Kidney (tissue), 14 donors: ENCODE data around the gene RREB1. TPM values are rescaled to one million over a fixed set of nuclear protein-coding genes. Genes with fewer than 3 reads are reported as not detected.

Source experiments
- DNase-seq, 5 donors: peaks; one replicate each; pipeline ENCODE4 v3.0.0-alpha.2; 2013 to 2020
- FAIRE-seq: peaks from 2 replicates; lab custom pipeline; 2012; peaks lifted over from hg19 to GRCh38; lab: Jason Lieb, UNC
- H3K27ac ChIP-seq, 2 donors: one replicate each; pipeline ENCODE4 v1.7.0; 2013; ENCODE audit warnings: low read depth in 2 of 2, low read length in 2 of 2, inconsistent platforms in 1 of 2
- H3K27me3 ChIP-seq: one replicate; pipeline ENCODE4 v1.7.1; 2013; ENCODE audit warnings: low read length, inconsistent platforms; ENCODE audit not compliant: control insufficient read depth, insufficient read depth
- H3K36me3 ChIP-seq, 3 donors: one replicate each; pipeline versions ENCODE4 v1.7.0 to v1.7.1; 2013; ENCODE audit warnings: low read length in 3 of 3, control low read depth in 1 of 3, inconsistent platforms in 1 of 3; ENCODE audit not compliant: insufficient read depth in 3 of 3, control insufficient read depth in 2 of 3
- H3K4me1 ChIP-seq, 3 donors: one replicate each; pipeline versions ENCODE4 v1.7.0 to v1.7.1; 2013; ENCODE audit warnings: low read length in 3 of 3, inconsistent platforms in 1 of 3, low read depth in 1 of 3; ENCODE audit not compliant: control insufficient read depth in 2 of 3, insufficient read depth in 2 of 3
- H3K4me3 ChIP-seq, 3 donors: one replicate each; pipeline versions ENCODE4 v1.7.0 to v1.8.1; 2013; ENCODE audit warnings: low read length in 3 of 3, control low read depth in 1 of 3, inconsistent platforms in 1 of 3
- H3K9ac ChIP-seq, 3 donors: one replicate each; pipeline versions ENCODE4 v1.7.0 to v1.7.1; 2013; ENCODE audit warnings: low read length in 3 of 3, control low read depth in 1 of 3, inconsistent platforms in 1 of 3
- H3K9me3 ChIP-seq, 3 donors: one replicate each; pipeline versions ENCODE4 v1.7.0 to v1.7.1; 2013; ENCODE audit warnings: low read length in 3 of 3, control low read depth in 1 of 3, inconsistent platforms in 1 of 3; ENCODE audit not compliant: control insufficient read depth in 2 of 3, insufficient read depth in 1 of 3
- intact Hi-C: fragments of 100-400 bp; cut with DNase I; formaldehyde crosslinking; loops from one replicate; pipeline ENCODE4 v1.11.1; 2022
- polyA plus RNA-seq: library from polyadenylated mRNA; stranded (reverse); fragments of 350-450 nt; fragmentation: Illumina TruSeq; extraction: RNeasy Lipid Tissue Mini Kit (QIAGEN cat#74804); gene quantifications from one replicate; pipeline ENCODE4 v1.2.3, GENCODE V29; 2014; ENCODE audit warnings: low read depth, low replicate concordance; ENCODE audit not compliant: insufficient read depth
- total RNA-seq: library from RNA; stranded (reverse); fragmentation: NEBNext Ultra II Directional; extraction: Animal tissue kit (Norgen Biotek cat#: 25700); gene quantifications from one replicate; pipeline ENCODE4 v1.2.1, GENCODE V29; 2021
- TF ChIP-seq, protein P1 (sequence below): IDR thresholded peaks from 3 replicates; pipeline ENCODE4 v1.5.1; 2012; ENCODE audit warnings: mild to moderate bottlenecking, moderate library complexity, borderline replicate concordance; ENCODE audit not compliant: insufficient read depth; ENCODE audit errors: extremely low read depth
- donor health status: control.
- donor health status: control.
- donor health status: control.
- donor health status: control.
- donor health status: control.
- donor health status: DM: yes; HTN: yes; CAD: no.
- donor health status: Normal renal cell carcinoma (clear cell type).

The RREB1 gene
- total and polyA plus RNA-seq, 2 donors from 2014 or later: 5.9 to 56.5 TPM

- intact Hi-C loops: no loop called here
- H3K9ac ChIP-seq: no peak overlapping the region
- H3K9me3 ChIP-seq: no peaks in the 10 kb centered on the region
- H3K4me3 ChIP-seq: no peak overlapping the region
- no peak overlapping the region for H3K27ac ChIP-seq
- no peak for FAIRE-seq
- H3K4me1 ChIP-seq: peaks cover 0 to under 1% (median 0%) of the 10 kb centered on the region in 3 donors
- DNase-seq: no peak
- H3K36me3 ChIP-seq: peaks cover 3 to 52% (median 29%) of the 10 kb centered on the region in 3 donors
- no peaks in the 10 kb centered on the region for H3K27me3 ChIP-seq
- TF ChIP-seq, protein P1, sequence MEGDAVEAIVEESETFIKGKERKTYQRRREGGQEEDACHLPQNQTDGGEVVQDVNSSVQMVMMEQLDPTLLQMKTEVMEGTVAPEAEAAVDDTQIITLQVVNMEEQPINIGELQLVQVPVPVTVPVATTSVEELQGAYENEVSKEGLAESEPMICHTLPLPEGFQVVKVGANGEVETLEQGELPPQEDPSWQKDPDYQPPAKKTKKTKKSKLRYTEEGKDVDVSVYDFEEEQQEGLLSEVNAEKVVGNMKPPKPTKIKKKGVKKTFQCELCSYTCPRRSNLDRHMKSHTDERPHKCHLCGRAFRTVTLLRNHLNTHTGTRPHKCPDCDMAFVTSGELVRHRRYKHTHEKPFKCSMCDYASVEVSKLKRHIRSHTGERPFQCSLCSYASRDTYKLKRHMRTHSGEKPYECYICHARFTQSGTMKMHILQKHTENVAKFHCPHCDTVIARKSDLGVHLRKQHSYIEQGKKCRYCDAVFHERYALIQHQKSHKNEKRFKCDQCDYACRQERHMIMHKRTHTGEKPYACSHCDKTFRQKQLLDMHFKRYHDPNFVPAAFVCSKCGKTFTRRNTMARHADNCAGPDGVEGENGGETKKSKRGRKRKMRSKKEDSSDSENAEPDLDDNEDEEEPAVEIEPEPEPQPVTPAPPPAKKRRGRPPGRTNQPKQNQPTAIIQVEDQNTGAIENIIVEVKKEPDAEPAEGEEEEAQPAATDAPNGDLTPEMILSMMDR: no peak
These were observed 121.9 kb downstream of the RREB1 start for GRCh38 chr6:7229376-7230326.

DNA sequence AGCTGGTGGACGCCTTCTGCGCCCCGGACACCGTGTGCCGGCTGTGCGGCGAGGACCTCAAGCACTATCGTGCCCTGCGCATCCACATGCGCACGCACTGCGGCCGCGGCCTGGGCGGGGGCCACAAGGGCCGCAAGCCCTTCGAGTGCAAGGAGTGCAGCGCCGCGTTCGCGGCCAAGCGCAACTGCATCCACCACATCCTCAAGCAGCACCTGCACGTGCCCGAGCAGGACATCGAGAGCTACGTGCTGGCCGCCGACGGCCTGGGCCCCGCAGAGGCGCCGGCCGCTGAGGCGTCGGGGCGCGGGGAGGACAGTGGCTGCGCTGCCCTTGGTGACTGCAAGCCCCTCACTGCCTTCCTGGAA lies 122.5 kb downstream of the RREB1 start:
- TF ChIP-seq, protein P1: no peak
- H3K4me1 ChIP-seq: peaks cover 0 to 4% (median 3%) of the 10 kb centered on the region in 3 donors
- FAIRE-seq (no peak), DNase-seq (no peak)
- H3K36me3 ChIP-seq: peaks cover 3 to 46% (median 24%) of the 10 kb centered on the region in 3 donors
- no peak overlapping the region for H3K4me3 ChIP-seq
- H3K9ac ChIP-seq: no peak overlapping the region
- no peaks in the 10 kb centered on the region for H3K27me3 ChIP-seq
- no peaks in the 10 kb centered on the region for H3K9me3 ChIP-seq
- intact Hi-C loops: no loop called here
- H3K27ac ChIP-seq: no peak overlapping the region

- H3K9me3 ChIP-seq: no peaks in the 10 kb centered on the region
- peaks cover 3 to 39% (median 18%) of the 10 kb centered on the region in 3 donors for H3K36me3 ChIP-seq
- no peak overlapping the region for H3K4me3 ChIP-seq
- H3K27me3 ChIP-seq: no peaks in the 10 kb centered on the region
- no peak overlapping the region for H3K9ac ChIP-seq
- DNase-seq (no peak), FAIRE-seq (no peak)
- no peak overlapping the region for H3K27ac ChIP-seq
- TF ChIP-seq, protein P1: no peak
- intact Hi-C loops: no loop called here
- H3K4me1 ChIP-seq: peaks cover 0 to 11% (median 9%) of the 10 kb centered on the region in 3 donors
These were observed 123.4 kb downstream of the RREB1 start for GRCh38 chr6:7230956-7231713.
